GM19372 (cell line): Measurements from ENCODE around the gene SERPINB8.

Experiments used
- ATAC-seq: cut with Tn5 transposase; IDR thresholded peaks from one replicate; pipeline ENCODE4 v1.9.1; 2021; ENCODE audit warnings: mild to moderate bottlenecking, low read depth, moderate library complexity; ENCODE audit not compliant: unreplicated experiment

The SERPINB8 gene

DNA sequence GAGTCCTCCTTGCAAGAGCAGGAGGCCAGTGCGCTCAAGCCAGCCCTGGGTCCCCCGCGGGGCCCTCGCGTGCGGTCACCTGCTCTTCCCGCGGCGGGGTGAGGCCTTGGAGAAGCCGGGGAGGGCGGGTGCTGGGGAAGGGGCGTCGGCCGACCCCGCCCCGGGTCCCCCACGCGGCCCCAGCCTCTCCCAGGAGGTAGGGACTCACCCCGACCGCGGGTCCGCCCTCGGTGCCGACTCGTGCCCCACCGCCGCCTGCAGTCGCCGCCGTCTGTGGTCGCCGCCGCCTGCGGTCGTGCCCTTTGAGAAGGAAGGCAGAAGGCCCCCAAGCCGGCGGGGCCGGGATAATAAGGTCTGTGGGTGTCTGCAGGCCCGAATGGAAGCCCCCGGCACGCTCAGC, 32.7 kb downstream of the SERPINB8 start:
- no peak for ATAC-seq

DNA sequence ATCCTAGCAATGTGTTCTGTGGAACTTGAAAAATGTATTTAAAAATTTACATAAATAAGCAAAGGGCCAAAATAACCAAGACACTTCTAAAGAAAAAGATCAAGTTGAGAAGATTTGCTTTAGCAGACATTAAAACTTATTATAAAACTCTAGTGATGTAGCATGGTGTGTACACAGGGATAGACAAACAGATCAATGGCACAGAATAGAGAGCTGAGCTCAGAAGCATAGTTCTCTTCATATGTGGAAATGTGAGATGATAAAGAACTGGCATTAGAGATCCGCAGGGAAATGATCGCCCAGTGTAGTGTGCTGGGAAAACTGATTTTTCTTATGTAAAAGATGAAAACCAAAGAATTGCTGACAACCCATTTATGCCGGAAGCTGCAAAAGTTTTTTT, 39.4 kb downstream of the SERPINB8 start:
- no peak for ATAC-seq

DNA sequence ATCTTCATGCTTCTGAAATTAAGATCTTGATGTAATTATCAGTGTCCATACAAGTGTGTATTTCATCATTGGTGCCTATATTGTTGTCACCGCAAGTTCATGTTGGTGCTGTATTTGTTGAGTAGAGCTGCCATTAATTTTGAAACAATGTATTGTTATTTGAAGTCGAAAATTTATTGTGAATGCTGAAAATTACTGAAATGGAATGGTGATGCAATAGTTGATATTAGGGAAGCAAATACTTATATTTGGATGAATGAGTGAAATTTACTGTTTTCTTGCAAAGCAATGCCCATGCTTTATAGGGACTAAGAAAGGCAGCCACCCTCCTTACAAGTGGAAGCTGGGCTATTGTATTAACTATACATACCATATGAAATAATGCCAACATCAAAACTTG, 41.6 kb downstream of the SERPINB8 start:
- no peak for ATAC-seq

DNA sequence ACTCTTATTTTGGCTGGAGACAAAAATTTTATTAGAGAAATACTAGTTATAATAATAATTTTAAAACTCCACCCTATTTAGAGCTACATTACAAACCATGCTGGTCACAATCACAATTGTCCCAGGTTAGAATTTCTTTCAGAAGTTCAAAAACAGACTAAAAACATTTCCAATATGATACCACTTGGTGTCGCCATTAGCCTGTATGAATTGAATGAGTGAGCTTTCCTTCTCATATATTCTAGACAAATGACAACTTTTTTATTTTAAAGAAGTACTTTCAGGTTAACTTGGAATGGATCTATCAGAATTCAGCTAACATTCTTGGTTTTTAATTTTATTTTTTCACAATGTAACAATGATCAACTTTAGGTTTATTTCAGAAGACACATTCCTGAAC, 48.0 kb downstream of the SERPINB8 start:
- no peak for ATAC-seq

DNA sequence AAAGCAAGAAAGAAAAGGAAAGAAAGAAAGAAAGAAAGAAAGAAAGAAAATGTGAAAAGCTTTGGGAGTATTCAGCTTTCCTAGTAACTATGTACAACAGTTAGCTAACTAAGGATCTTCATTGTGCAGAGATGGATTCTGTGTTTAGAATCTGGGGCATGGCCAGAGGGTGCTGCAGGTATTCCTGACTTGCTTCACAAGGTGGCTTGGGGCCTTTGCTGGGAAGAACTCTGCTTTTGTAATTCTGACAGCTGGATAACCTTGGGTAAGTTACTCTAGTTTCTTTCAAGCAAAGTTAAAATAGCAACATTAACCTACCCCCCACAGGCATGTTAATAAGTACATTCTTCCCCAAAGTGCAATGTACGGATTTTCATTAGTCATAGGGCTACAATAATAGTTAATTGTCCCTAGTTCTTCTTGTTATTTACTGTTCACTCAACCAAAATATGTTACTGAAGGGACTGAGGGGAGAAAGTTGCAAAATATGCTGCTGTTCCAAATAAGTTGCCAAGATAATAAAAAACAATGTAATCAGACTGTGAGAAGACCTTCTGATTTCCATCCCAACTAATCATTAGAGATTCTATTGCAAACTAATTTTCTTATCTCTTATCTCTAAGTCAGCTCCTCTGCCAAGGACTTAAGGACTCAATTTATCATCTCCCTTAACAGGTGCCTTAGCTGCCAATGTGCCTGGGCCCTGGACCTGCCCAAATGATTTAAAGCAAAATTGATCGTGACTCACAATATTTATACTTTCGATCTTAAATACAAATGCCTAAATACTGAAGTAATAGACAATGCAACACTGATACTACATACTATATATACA, 50.3 kb downstream of the SERPINB8 start:
- no peak for ATAC-seq

DNA sequence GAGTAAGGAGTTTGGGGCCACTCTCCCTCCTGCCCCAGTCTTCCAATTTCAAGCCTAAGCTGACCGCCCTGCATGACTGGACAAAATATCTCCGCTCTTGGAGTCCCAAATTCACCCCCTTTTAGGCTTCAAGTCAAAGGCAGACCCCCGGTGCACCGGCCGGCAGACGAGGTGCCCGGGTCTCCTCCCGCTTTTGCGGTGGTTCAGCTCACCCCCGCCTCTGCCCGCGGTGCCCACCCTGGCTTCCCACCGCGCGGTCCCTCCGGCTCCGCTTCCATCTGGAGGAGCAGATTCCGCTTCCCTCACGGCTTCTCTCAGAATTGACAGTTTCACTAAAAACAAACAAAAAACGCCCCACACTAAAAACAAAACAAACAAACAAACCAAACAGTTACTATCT, 56.5 kb downstream of the SERPINB8 start:
- ATAC-seq, result no peak

DNA sequence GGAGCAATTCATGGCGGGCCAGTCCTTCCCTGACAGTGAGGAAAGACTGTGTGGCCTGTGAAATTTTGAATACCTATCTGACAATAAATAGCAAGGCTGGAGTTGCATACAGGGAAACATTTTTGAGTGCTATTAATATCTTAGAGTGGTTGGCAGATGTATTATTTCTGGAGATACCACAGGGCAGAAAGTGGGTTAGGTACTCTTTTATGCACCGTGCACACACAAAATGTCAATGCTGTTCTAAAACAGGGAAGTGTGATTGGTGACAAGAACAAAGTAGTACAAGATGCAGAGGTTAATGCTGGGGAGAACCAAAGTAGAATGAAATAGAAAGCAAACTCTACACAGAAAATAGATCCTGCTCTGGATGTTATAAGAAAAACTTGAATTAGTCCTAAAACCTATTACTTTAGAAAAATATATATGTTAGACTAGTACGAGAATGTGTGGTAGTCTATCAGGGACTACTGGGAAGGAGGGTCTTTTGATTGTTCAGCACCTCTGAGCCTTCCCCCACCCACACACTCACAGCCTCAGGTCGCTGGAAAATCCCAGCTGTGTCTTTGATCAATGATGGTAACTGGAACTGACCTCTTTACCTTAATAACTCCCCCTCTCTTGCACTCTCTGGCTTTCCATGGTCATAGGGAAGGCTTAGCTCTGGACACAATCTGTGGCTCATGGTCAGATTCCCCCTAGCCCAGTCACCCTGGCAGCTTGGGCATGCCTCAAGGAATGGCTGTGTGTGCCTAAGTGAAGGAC, 58.2 kb downstream of the SERPINB8 start:
- ATAC-seq, result peak; percentile 72

DNA sequence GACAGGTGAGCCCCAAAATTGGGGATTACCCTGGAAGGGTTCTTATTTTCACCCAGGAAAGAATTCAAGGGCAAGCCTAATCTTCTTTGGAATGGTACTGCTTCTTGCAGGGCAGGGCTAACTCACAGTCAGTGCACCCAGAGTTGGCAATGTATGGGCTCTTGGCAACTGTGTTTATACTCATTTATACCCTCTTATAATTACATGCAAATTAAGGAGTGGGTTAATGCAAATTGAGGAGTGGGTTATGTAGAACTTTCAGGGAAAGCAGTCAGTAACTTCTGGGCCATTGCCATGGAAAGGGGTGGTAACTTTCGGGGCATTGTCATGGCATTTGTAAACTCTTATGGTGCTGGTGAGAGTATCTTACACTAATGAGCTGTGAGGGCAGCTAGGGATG, 59.2 kb downstream of the SERPINB8 start:
- ATAC-seq, result no peak

DNA sequence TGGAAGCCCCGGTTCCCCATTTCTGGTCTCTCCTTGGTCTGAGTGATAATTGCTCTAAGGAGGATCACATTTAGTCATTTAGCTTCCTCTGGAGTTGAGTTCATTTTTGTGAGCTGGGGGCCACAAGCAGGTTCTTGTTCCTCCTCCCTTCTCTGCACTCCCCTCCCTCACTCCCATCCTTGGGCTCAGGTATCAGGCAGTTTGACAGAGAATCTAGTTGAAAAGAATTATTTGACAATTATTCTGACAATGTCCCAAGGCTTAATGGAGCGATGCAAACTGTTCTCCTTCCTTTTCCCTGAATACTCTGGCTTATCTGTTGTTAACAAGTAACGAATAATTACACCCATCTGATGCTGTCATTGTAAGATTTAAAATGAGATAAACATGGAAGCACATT, 61.5 kb downstream of the SERPINB8 start:
- no peak for ATAC-seq

DNA sequence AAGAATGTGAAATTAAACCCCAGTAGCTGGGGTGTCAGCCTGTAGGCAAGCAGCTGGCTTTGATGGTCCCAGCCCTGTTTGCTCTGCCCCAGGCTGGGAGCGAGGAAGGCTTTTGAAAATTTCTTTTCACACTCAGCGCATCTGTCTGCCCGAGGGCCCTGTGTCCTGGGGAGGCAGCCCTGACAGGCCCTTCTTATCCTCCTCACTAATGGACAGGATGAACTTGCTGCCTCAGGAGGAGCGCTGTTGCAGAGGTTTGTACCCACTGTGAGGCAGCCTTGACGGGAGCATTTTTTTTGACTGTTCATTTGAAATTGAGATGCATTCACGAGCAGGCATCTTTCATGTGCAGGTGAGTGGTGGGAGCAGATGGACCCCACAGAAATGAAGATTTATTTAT, 62.4 kb downstream of the SERPINB8 start:
- no peak for ATAC-seq

DNA sequence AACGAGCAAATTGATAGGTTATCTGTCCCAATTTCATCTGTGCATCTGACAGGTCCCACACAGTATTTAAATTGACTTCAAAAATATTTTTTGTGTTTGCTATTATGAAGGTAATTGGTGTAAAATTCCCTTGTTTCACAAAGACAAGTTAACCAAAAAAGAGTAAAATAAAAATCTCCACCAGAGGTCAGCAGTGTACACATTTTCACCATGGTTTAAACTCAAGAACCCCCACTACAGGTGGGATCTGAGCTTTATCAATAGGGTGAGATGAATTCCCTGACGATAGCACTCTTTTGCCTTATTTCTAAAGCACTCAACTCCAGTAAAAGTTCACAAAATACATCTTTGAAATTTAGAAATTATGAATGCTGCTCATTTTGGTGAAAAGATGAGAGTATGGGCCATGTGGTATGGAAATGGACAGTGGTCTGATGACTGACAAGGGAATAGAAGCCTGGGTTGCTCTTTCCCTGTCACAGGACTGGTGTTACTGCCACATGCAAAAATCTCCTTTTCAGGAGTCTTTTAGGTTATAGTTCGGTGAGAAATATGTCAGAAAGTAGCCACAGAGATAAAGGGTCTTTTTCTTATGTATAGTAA, 68.0 kb downstream of the SERPINB8 start:
- ATAC-seq, result peak; percentile 72
